SK-N-SH treated with all-trans-retinoic acid at 6 μM for 48 hours (cell line): Measurements from ENCODE around the gene TUBA3E.
"Not testable (repeated sequence)": the region's sequence is repeated elsewhere in the genome, so short reads cannot be mapped to it uniquely, and the experiment has no call there.

Source experiments
- ARNTL ChIP-seq: fragments of 450-650 bp; formaldehyde crosslinking; IDR thresholded peaks from 2 replicates; pipeline ENCODE4 v1.5.0; 2020; ENCODE audit warnings: low read depth, mild to moderate bottlenecking, moderate library complexity, borderline replicate concordance
- ISL1 ChIP-seq: fragments of 250-450 bp; sonication (Bioruptor Pico); IDR thresholded peaks from 2 replicates; pipeline ENCODE4 v2.1.2; 2022; ENCODE audit warnings: mild to moderate bottlenecking, moderate library complexity
- PPARA ChIP-seq: fragments of 250-450 bp; sonication (Bioruptor Pico); IDR thresholded peaks from 2 replicates; pipeline ENCODE4 v1.5.0; 2020; ENCODE audit warnings: mild to moderate bottlenecking, borderline replicate concordance
- TCF4 ChIP-seq: fragments of 250-450 bp; sonication (Bioruptor Pico); IDR thresholded peaks from 2 replicates; pipeline ENCODE4 v1.8.0; 2021; ENCODE audit warnings: mild to moderate bottlenecking, moderate library complexity, borderline replicate concordance
- ZFP30 ChIP-seq: fragments of 450-650 bp; formaldehyde crosslinking; IDR thresholded peaks from 2 replicates; pipeline ENCODE4 v1.5.0; 2022; ENCODE audit warnings: mild to moderate bottlenecking, moderate library complexity
- TF ChIP-seq, protein P1 (sequence below): fragments of 250-450 bp; sonication (Bioruptor Pico); IDR thresholded peaks from 2 replicates; pipeline ENCODE4 v1.8.0; 2020; ENCODE audit warnings: mild to moderate bottlenecking, moderate library complexity, borderline replicate concordance

DNA sequence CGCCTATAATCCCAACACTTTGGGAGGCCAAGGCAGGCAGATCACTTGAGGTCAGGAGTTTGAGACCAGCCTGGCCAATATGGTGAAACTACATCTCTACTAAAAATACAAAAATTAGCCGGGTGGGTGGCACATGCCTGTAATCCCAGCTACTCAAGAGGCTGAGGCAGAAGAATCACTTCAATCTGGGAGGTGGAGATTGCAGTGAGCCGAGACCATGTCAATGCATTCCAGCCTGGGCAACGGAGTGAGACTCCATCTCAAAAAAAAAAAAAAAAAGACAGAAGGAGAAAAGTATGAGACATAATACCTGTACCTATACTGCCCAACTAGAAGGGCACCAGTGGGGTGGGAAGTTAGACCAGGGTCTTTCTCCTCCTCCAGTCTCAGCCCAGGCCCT lies 38.9 kb downstream of the TUBA3E start:
- TF ChIP-seq PPARA (CRISPR knock-in tag); ARNTL (CRISPR knock-in tag); ZFP30 (CRISPR knock-in tag); ISL1; TCF4 (CRISPR knock-in tag): not testable (repeated sequence)
- TF ChIP-seq, protein P1, sequence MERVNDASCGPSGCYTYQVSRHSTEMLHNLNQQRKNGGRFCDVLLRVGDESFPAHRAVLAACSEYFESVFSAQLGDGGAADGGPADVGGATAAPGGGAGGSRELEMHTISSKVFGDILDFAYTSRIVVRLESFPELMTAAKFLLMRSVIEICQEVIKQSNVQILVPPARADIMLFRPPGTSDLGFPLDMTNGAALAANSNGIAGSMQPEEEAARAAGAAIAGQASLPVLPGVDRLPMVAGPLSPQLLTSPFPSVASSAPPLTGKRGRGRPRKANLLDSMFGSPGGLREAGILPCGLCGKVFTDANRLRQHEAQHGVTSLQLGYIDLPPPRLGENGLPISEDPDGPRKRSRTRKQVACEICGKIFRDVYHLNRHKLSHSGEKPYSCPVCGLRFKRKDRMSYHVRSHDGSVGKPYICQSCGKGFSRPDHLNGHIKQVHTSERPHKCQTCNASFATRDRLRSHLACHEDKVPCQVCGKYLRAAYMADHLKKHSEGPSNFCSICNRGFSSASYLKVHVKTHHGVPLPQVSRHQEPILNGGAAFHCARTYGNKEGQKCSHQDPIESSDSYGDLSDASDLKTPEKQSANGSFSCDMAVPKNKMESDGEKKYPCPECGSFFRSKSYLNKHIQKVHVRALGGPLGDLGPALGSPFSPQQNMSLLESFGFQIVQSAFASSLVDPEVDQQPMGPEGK (CRISPR knock-in tag), result not testable (repeated sequence)
